ENCODE results near the gene GNB3.

- TF ChIP-seq CTCF (conservative IDR thresholded peaks at IDR 0.05; ENCODE audit: low read depth, low read length), result no peak
- no peak for TF ChIP-seq EZH2 (IDR thresholded peaks at IDR 0.05; ENCODE audit: borderline replicate concordance, low read depth, low read length, poor library complexity, severe bottlenecking)
Measured at GRCh38 chr12:6891646-6892001, 50.9 kb downstream of the GNB3 start.

Data from A673 (cell line).